ENCODE results near the gene THSD4. TPM values are rescaled to one million over a fixed set of nuclear protein-coding genes. Genes with fewer than 3 reads are reported as not detected.

THSD4 gene
- total RNA-seq, 4 donors from 2014 or later, result 23.0 to 68.5 (median 48.6) TPM

GRCh38 chr15:71349336-71349735 is 234.1 kb downstream of the THSD4 start:
- no peaks in the 10 kb centered on the region for H3K27me3 ChIP-seq
- H3K36me3 ChIP-seq, result no peaks in the 10 kb centered on the region
- no peaks in the 10 kb centered on the region for H3K9me3 ChIP-seq
- H3K4me1 ChIP-seq, result no peaks in the 10 kb centered on the region
- intact Hi-C loops (cut with DNase I), result no loop called here
- TF ChIP-seq POLR2A (IDR thresholded peaks at IDR 0.05), result no peak
- WGBS, 2 donors, result 87 to 93% methylated on average over 4 of the region's 4 CpGs
- H3K4me3 ChIP-seq (replicated peaks in 1 of 3), result no peak overlapping the region
- no peak overlapping the region for H3K27ac ChIP-seq
- no peak for DNase-seq

GRCh38 chr15:71349736-71350526 is 234.7 kb downstream of the THSD4 start:
- Histone ChIP-seq H3K4me3 (replicated peaks in 1 of 3) (no peak overlapping the region), H3K9me3 (no peaks in the 10 kb centered on the region), H3K36me3 (no peaks in the 10 kb centered on the region), H3K27ac (no peak overlapping the region), H3K4me1 (no peaks in the 10 kb centered on the region), H3K27me3 (no peaks in the 10 kb centered on the region)
- intact Hi-C loops (cut with DNase I), result no loop called here
- TF ChIP-seq CTCF (IDR thresholded peaks at IDR 0.05) (no peak), POLR2A (IDR thresholded peaks at IDR 0.05) (no peak)
- DNase-seq, result no peak
- 88 to 91% methylated on average over 7 of the region's 7 CpGs for WGBS, 2 donors

GRCh38 chr15:71350622-71351378 is 235.5 kb downstream of the THSD4 start:
- Histone ChIP-seq H3K4me1 (no peaks in the 10 kb centered on the region), H3K9me3 (no peaks in the 10 kb centered on the region), H3K36me3 (no peaks in the 10 kb centered on the region), H3K27ac (no peak overlapping the region), H3K27me3 (no peaks in the 10 kb centered on the region), H3K4me3 (replicated peaks in 1 of 3) (no peak overlapping the region)
- TF ChIP-seq CTCF (IDR thresholded peaks at IDR 0.05), result no peak
- no peak for TF ChIP-seq POLR2A (IDR thresholded peaks at IDR 0.05)
- DNase-seq, result no peak
- intact Hi-C loops (cut with DNase I), result no loop called here
- 88 to 92% methylated on average over 6 to 7 of the region's 7 CpGs for WGBS, 2 donors

GRCh38 chr15:71352125-71352524 is 236.9 kb downstream of the THSD4 start:
- H3K4me1 ChIP-seq, result peaks cover 0 to 5% of the 10 kb centered on the region in 2 donors
- no peaks in the 10 kb centered on the region for H3K9me3 ChIP-seq
- no peak overlapping the region for H3K4me3 ChIP-seq (replicated peaks in 1 of 3)
- DNase-seq, result no peak
- 73 to 91% methylated on average over 5 of the region's 5 CpGs for WGBS, 2 donors
- H3K36me3 ChIP-seq, result no peaks in the 10 kb centered on the region
- H3K27me3 ChIP-seq, result no peaks in the 10 kb centered on the region
- TF ChIP-seq CTCF (IDR thresholded peaks at IDR 0.05) (no peak), POLR2A (IDR thresholded peaks at IDR 0.05) (no peak)
- intact Hi-C loops (cut with DNase I), result no loop called here
- no peak overlapping the region for H3K27ac ChIP-seq

- intact Hi-C loops (cut with DNase I), result no loop called here
- H3K4me3 ChIP-seq (replicated peaks in 1 of 3), result no peak overlapping the region
- H3K9me3 ChIP-seq, result no peaks in the 10 kb centered on the region
- peaks cover 0 to 8% of the 10 kb centered on the region in 2 donors for H3K4me1 ChIP-seq
- TF ChIP-seq POLR2A (IDR thresholded peaks at IDR 0.05) (no peak), CTCF (IDR thresholded peaks at IDR 0.05) (no peak)
- H3K36me3 ChIP-seq, result no peaks in the 10 kb centered on the region
- H3K27ac ChIP-seq, result no peak overlapping the region
- no peak for DNase-seq
- 88 to 94% methylated on average over 6 of the region's 6 CpGs for WGBS, 2 donors
- H3K27me3 ChIP-seq, result no peaks in the 10 kb centered on the region
These were observed 237.5 kb downstream of the THSD4 start for GRCh38 chr15:71352765-71353164.

All from thyroid gland (tissue), 4 donors.